WI38 (cell line): ENCODE results near the gene ZW10.

Experiments used
- H3K4me3 ChIP-seq: 2 replicates; pipeline ENCODE4 v1.5.1; 2011; ENCODE audit warnings: low read depth, mild to moderate bottlenecking, control low read depth, low read length
- TF ChIP-seq, protein P1 (sequence below): IDR thresholded peaks from 2 replicates; pipeline ENCODE4 v1.5.1; 2012; ENCODE audit warnings: low read depth, mild to moderate bottlenecking, control low read depth, low read length

The ZW10 gene

DNA sequence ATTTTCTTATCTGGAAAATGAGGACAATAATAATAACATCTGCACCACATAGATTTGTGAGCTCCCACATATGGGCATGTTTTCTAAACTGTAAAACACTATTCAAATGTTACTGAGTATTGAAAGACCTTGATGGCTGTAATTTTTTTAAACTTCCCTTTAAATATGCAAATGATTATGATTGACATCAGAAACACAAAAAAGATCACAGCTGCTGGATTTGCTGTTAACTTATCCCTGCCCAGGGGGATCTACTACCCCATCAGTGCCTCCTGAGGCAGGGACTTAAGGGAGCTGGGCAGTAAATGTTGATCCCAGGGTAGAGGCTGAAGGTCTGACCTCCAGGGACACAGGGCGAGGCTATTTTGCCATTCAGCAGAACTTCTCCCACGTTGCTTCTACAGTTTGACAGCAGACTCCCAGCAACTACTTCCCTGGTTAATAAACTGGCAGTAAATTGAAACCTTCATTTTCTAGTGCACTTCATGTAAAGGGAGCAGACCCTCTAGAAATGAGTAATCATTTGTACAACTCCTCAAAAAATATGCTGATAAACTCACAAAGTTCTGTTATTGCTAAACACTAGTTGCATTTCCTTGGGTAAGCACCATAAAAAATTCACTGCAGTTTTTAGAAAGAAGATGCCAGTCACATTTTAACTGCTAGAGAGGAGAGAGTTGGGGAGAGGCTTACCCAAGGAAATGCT lies 87.7 kb downstream of the ZW10 start:
- TF ChIP-seq, protein P1, sequence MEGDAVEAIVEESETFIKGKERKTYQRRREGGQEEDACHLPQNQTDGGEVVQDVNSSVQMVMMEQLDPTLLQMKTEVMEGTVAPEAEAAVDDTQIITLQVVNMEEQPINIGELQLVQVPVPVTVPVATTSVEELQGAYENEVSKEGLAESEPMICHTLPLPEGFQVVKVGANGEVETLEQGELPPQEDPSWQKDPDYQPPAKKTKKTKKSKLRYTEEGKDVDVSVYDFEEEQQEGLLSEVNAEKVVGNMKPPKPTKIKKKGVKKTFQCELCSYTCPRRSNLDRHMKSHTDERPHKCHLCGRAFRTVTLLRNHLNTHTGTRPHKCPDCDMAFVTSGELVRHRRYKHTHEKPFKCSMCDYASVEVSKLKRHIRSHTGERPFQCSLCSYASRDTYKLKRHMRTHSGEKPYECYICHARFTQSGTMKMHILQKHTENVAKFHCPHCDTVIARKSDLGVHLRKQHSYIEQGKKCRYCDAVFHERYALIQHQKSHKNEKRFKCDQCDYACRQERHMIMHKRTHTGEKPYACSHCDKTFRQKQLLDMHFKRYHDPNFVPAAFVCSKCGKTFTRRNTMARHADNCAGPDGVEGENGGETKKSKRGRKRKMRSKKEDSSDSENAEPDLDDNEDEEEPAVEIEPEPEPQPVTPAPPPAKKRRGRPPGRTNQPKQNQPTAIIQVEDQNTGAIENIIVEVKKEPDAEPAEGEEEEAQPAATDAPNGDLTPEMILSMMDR: no peak

DNA sequence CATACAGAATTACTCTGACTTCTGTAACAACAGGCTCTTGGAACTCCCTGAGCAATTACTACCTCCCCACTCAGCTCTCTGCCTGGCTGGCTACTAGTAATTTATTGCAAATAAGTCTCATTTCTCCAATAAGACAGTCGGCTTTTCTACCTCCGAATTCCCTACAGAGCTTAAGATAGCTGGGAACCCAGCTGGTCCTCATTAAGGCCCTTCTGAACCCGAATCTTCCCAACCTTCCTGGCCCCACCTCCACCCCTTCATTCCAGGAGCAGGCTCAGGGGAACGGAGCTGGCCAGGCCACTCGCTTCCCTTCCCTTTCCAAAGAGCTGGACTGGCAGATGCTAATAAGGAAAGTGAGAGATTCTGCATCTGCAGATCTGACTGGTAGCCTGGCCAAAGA lies 89.0 kb downstream of the ZW10 start:
- TF ChIP-seq, protein P1: no peak
- H3K4me3 ChIP-seq: no peak overlapping the region

More for the DNA sequence above, 87.7 kb downstream of the ZW10 start:
- no peak overlapping the region for H3K4me3 ChIP-seq

DNA sequence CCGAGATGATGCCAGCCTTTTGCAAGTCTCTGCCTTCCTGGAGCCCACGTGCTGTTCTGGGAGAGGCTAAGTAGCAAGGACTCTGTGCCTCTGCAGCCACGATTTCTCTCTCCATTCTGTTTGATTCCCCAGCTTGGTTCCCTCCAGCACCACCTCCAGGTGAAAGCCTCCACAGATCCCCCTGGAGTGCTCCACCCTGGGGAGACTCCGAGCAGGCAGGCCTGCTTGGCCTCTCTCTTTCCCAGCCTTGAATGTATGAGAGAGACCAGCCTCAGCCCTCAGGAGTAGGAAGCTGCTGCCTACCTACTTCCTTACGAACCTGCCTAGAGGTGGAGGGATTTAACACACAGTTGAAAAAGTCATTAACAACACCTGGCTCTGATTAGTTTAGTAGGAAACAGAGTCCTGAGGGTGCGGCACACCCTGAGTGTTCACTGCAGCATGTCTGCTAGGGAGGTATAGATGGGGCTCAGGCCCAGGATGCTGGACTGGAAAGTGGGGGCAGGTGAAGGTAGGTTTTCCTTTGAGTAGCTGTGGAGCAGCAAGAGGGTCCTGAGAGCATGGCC lies 89.9 kb downstream of the ZW10 start:
- TF ChIP-seq, protein P1: no peak
- no peak overlapping the region for H3K4me3 ChIP-seq
